GM18511 (cell line): Measurements from ENCODE around the gene PPM1N.
"Not testable (repeated sequence)": the region's sequence is repeated elsewhere in the genome, so short reads cannot be mapped to it uniquely, and the experiment has no call there.

Experiments used
- ATAC-seq: cut with Tn5 transposase; IDR thresholded peaks from one replicate; pipeline ENCODE4 v1.9.1; 2021; ENCODE audit warnings: mild to moderate bottlenecking, moderate library complexity; ENCODE audit not compliant: unreplicated experiment

PPM1N gene

GRCh38 chr19:45507872-45508416 is 9.7 kb downstream of the PPM1N start:
- ATAC-seq, result no peak

DNA sequence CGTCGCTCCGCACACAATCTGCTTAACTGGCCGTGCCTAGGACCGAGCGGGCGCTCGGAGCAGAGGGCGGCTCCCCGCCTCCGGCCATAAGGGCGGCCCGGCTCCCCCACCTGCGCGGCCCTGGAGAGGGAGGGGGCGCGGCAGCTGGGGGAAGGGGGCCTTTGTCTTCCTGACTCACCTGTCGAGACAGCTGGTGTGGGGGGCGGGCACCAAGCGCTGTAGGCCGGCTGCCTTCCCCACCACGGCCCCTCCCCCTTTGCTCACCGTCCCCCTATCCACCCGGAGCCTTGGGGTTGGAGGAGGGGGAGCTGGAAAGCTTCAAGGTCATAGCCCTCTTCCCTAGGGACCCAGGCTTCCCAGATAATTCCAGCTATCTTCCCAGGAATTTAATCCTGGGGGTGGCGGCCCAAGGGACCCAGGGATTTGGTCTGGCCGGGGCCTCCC is 10.2 kb downstream of the PPM1N start:
- ATAC-seq, result no peak

DNA sequence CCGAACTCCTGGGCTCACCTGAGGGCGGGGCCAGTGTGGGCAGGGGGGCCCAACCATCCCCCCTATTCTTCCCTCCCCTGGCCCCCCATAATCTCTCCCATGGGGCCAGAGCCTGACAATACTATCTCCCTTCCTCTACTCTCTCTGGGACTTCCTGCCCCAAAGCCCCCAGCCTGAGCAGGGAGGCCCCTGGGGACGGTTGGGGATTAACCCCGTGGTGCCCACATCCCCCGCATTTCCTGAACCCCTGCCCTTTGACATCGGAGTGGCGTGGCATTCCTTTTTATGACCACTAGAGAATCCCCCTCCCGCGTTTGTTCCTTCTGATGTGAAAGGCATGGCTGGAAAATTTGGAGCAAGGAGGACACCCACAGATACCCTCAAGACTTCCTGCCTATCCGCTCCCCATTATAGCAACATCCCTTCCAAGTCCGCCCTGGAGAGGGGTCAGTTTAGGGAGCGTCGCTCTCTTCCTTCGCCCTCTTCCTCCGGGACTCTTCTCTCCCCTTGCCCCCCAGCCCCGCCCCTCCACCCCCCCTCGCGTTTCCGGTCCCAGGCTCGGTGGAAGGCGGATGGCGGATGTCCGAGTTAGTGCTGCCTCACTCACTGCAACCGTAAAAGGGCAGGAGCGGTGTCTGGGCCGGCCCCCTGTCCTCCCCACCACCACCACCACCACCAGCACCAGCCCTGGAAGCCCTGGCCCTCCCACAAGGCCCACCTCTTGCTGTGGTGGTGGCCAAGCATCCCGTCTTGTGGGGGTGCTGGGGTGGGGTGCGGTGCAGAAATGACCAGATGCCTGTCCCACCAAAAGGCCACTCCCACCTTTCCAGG is 10.8 kb downstream of the PPM1N start:
- ATAC-seq, result no peak

- ATAC-seq, result no peak
Measured at GRCh38 chr19:45509692-45510015, 11.4 kb downstream of the PPM1N start.

DNA sequence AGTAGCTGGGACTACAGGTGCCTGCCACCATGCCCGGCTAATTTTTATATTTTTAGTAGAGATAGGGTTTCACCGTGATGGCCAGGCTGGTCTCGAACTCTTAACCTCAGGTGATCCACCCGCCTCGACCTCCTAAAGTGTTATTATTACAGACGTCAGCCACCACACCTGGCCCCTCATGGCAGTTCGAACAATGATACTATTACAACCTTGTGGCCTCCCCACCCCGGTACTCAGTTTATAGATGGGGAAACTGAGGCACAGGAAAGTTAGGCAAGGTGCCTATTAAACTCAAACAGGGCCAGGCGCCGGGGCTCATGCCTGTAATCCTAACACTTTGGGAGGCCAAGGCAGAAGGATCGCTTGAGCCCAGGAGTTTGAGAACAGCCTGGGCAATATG is 12.1 kb downstream of the PPM1N start:
- not testable (repeated sequence) for ATAC-seq

- no peak for ATAC-seq
Measured at GRCh38 chr19:45511074-45511473, 12.8 kb downstream of the PPM1N start.

DNA sequence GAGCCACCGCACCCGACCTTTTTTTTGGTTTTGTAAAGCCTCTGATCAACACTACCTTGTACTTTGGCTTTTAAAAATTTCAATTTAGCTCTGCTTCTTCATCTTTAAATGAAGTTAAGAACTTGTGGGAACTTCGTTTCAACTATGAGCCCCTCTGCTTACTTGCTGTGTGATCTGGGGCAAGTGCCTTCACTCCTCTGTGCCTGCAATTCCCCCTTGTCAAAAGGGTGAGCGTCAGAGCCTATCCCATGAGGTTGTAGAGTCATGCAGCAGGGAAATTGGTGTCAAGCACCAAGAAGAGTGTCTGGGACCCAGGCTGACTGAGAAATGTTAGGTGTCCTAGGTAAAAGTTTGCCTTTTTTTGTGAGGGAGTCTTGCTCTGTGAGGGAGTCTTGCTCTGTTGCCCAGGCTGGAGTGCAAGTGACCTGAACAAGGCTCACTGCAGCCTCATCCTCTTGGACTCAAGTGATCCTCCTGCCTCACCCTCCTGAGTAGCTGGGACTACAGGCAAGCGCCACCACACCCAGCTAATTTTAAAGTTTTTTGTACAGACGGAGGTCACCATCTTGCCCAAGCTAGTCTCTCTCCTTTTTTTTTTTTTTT is 14.7 kb downstream of the PPM1N start:
- ATAC-seq, result no peak

DNA sequence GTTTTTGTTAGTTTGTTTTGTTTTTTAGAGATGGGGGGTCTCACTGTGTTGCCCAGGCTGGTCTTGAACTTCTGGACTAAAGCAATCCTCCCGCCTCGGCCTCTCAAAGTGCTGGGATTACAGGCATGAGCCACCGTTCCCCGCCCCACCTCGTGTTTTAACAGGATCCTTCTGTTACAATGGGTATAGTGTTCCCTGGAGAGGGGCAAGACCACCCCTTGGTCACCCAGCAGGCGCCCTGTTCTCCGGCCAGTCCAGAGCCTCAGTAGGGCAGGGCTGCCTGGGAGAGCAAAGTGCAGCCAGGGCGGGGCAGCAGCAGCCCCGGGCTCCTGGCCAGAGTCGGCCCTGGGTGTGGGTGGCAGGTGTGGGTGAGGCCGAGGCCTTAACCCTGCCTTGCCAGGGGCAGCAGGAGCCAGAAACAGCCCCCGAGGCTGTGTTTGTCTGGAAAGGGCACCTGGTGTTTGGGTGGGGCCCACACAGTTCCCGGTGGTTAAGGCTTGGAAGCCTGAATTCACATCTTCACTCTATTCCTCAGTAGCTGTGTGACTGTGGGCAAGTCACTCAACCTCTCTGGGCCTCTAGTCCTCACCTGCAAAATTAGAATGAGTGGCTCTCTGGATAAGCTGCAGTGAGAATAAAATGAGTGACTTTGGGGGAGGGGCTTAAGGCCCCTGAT is 16.3 kb downstream of the PPM1N start:
- ATAC-seq, result no peak

DNA sequence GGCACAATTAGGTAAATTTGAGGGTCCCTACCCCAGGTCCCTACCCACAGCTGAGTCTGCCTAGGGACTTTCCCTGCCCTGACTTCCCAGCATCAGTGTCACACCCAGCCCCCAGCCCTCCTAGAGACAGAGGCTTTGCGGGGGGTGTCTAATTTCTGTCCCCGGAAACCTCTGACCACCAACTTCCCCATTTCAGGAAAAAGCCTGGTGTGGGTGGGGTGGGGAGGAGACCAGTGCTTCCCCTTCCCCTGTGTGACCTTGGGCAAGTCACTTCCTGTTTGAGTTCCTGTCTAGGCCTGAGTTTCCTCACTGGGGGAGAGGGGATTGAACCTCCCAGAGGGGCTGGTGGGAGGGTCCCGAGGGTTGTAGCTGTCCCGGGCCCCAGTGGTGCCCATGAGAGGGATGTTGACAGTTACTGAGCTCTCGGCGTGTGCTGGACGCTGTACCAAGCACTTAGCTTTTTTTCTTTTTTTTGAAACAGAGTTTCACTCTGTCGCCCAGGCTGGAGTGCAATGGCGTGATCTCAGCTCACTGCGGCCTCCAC is 16.9 kb downstream of the PPM1N start:
- ATAC-seq, result no peak

GRCh38 chr19:45515807-45516401 is 17.7 kb downstream of the PPM1N start:
- ATAC-seq, result no peak

- ATAC-seq, result no peak
Measured at GRCh38 chr19:45517238-45517637, 19.0 kb downstream of the PPM1N start.

GRCh38 chr19:45517641-45518468 is 19.6 kb downstream of the PPM1N start:
- no peak for ATAC-seq

GRCh38 chr19:45518469-45518826 is 20.2 kb downstream of the PPM1N start:
- no peak for ATAC-seq

GRCh38 chr19:45522010-45522941 is 24.0 kb downstream of the PPM1N start:
- no peak for ATAC-seq

- ATAC-seq, result peak; percentile 73
Measured at GRCh38 chr19:45523642-45524256, 25.5 kb downstream of the PPM1N start.

- ATAC-seq, result no peak
Measured at GRCh38 chr19:45524575-45525129, 26.4 kb downstream of the PPM1N start.

- no peak for ATAC-seq
Measured at GRCh38 chr19:45526143-45526542, 27.9 kb downstream of the PPM1N start.

- ATAC-seq, result no peak
Measured at GRCh38 chr19:45526971-45527370, 28.7 kb downstream of the PPM1N start.
